Thyroid gland (tissue), 4 donors: ENCODE results near the gene AP2B1.

ENCODE experiments used
- CTCF ChIP-seq, 6 experiments: fragments of 200-600 bp in 3 of 6; fragments of 450-650 bp in 3 of 6; sonication (generic) in 3 of 6; IDR thresholded peaks; one replicate each; pipeline ENCODE4 v1.5.1; 2016 to 2019; ENCODE audit warnings: antibody characterized with exemption in 6 of 6, mild to moderate bottlenecking in 2 of 6, inconsistent platforms in 1 of 6, moderate library complexity in 1 of 6
- POLR2A ChIP-seq, 2 donors: fragments of 450-650 bp; IDR thresholded peaks; one replicate each; pipeline ENCODE4 v1.6.1; 2017; ENCODE audit warnings: antibody characterized with exemption in 2 of 2, mild to moderate bottlenecking in 2 of 2, moderate library complexity in 1 of 2

- TF ChIP-seq CTCF (IDR thresholded peaks at IDR 0.05) (no peak), POLR2A (IDR thresholded peaks at IDR 0.05) (no peak)
Measured at GRCh38 chr17:35683591-35683990, 96.5 kb downstream of the AP2B1 start.
